WERI-Rb-1 (cell line): ENCODE measurements around the gene TXNRD3.

Experiments used
- DNase-seq: peaks from one replicate; pipeline ENCODE4 v3.0.0-alpha.2; 2020
- H3K27ac ChIP-seq: fragments of 250-450 bp; sonication (Bioruptor Pico); 2 replicates; pipeline ENCODE4 v1.5.1; 2020; ENCODE audit warnings: mild to moderate bottlenecking, moderate library complexity
- H3K27me3 ChIP-seq: fragments of 250-450 bp; sonication (Bioruptor Pico); 2 replicates; pipeline ENCODE4 v1.5.1; 2021; ENCODE audit warnings: mild to moderate bottlenecking, low read depth, moderate library complexity; ENCODE audit not compliant: insufficient read depth, severe bottlenecking
- H3K36me3 ChIP-seq: fragments of 250-450 bp; sonication (Bioruptor Pico); 2 replicates; pipeline ENCODE4 v1.5.1; 2020; ENCODE audit warnings: mild to moderate bottlenecking, moderate library complexity
- H3K4me3 ChIP-seq: 2 replicates; pipeline ENCODE4 v1.5.1; 2011; ENCODE audit warnings: low read depth, mild to moderate bottlenecking, control low read depth, low read length
- H3K9me3 ChIP-seq: fragments of 250-450 bp; sonication (Bioruptor Pico); 2 replicates; pipeline ENCODE4 v1.5.1; 2021; ENCODE audit warnings: mild to moderate bottlenecking, moderate library complexity; ENCODE audit not compliant: severe bottlenecking
- CTCF ChIP-seq: IDR thresholded peaks from 2 replicates; pipeline ENCODE4 v1.5.1; 2011; ENCODE audit warnings: low read depth, mild to moderate bottlenecking, control low read depth, inconsistent platforms, low read length

TXNRD3 gene

GRCh38 chr3:126618760-126619159 is 36.2 kb downstream of the TXNRD3 start:
- H3K9me3 ChIP-seq = no peaks in the 10 kb centered on the region
- no peaks in the 10 kb centered on the region; the same call in 1 of the 2 replicates for H3K36me3 ChIP-seq
- TF ChIP-seq CTCF = no peak
- no peaks in the 10 kb centered on the region for H3K27me3 ChIP-seq
- no peak overlapping the region for H3K4me3 ChIP-seq
- no peak for DNase-seq
- H3K27ac ChIP-seq = no peak overlapping the region

- DNase-seq = no peak
- no peaks in the 10 kb centered on the region for H3K27me3 ChIP-seq
- H3K4me3 ChIP-seq = no peak overlapping the region
- H3K9me3 ChIP-seq = no peaks in the 10 kb centered on the region
- no peak for TF ChIP-seq CTCF
- H3K36me3 ChIP-seq = no peaks in the 10 kb centered on the region; the same call in 1 of the 2 replicates
- H3K27ac ChIP-seq = no peak overlapping the region
Observed at GRCh38 chr3:126618021-126618420, 36.9 kb downstream of the TXNRD3 start.

DNA sequence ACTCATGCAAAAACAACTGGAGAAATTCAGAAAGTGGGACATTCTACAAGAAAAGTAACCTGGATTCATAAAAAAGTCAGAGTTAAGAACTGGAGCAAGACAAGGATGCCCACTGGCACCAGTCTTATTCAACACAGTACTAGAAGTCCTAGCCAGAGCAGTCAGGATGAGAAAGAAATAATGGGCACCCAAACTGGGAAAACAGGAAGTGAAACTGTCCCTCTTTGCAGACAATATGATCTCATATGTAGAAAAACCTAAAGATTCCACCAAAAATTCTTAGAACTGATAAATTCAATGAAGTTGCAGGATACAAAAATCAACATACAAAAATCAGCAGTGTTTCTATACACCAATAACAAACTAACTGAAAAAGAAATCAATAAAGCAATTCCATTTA is 37.4 kb downstream of the TXNRD3 start:
- no peak for TF ChIP-seq CTCF
- Histone ChIP-seq H3K27ac (no peak overlapping the region), H3K4me3 (no peak overlapping the region), H3K9me3 (no peaks in the 10 kb centered on the region), H3K27me3 (no peaks in the 10 kb centered on the region), H3K36me3 (peaks cover under 1% of the 10 kb centered on the region; the same call in 1 of the 2 replicates)
- DNase-seq = no peak

DNA sequence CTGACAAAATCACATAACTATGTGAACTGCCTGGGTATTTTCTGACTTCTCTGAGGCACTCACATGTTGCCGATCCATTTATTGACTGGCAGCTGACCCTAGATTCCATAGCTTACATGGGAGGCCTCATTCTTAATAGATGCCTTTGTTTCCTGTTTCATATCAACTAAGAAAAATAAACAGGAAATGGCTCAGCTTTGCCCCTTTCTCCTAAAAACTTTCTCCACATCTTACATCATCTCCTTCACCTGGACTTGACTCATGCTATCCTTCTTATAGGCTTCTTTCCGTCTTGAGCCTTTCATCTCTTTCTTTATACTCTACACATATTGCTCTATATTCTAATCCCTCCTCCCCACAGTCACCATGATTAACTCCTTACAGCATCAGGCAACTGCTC is 38.0 kb downstream of the TXNRD3 start:
- no peak for TF ChIP-seq CTCF
- H3K27ac ChIP-seq = no peak overlapping the region
- H3K9me3 ChIP-seq = no peaks in the 10 kb centered on the region
- no peaks in the 10 kb centered on the region for H3K27me3 ChIP-seq
- peaks cover 3% of the 10 kb centered on the region; the same call in 1 of the 2 replicates for H3K36me3 ChIP-seq
- H3K4me3 ChIP-seq = no peak overlapping the region
- no peak for DNase-seq

DNA sequence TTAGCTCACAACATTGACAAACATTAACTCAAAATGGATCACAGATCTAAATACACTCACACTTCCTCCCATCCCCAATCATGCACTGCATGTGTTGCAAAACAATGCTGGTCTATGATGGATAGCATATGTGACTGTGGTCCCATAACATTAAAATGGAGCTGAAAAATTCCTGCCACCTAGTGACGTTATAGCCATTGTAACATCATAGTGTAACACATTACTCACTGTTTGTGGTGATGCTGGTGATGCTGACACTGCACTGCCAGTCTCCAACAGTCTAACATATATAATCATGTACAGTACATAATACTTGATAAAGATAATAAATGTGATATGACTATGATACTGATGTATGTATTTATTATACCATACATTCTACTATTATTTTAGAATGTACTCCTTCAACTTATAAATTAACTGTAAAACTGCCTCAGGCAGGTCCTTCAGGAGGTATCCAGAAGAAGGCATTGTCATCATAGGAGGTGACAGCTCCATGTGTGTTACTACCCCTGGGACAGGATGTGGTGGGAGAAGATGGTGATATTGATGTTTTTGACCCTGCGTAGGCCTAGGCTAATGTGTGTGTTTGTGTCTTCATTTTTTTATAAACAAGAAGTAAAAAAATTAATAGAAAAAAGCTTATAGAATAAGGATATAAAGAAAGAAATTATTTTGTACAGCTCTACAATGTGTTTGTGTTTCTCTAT is 41.3 kb downstream of the TXNRD3 start:
- DNase-seq = no peak
- no peaks in the 10 kb centered on the region for H3K27me3 ChIP-seq
- H3K36me3 ChIP-seq = peaks cover 24% of the 10 kb centered on the region
- no peak overlapping the region for H3K27ac ChIP-seq
- no peak for TF ChIP-seq CTCF
- no peaks in the 10 kb centered on the region for H3K9me3 ChIP-seq
- no peak overlapping the region for H3K4me3 ChIP-seq
